ENCODE measurements around the gene MAGI1. TPM values are rescaled to one million over a fixed set of nuclear protein-coding genes. Genes with fewer than 3 reads are reported as not detected.

MAGI1 gene
- total RNA-seq, 1 experiment from 2014 or later = 58.2 TPM

- CTCF ChIA-PET = interaction anchor here (1.1 kb wide), 1 partner anchor 73 kb away, joined by 7 read pairs; no protein-coding TSS in a partner anchor
- TF ChIP-seq IRF2 (CRISPR knock-in tag; IDR thresholded peaks at IDR 0.05; ENCODE audit: borderline replicate concordance, low read depth) (no peak), AFF4 (CRISPR knock-in tag; IDR thresholded peaks at IDR 0.05; ENCODE audit: borderline replicate concordance) (no peak), ATF2 (CRISPR knock-in tag; IDR thresholded peaks at IDR 0.05; ENCODE audit: borderline replicate concordance, low read depth) (no peak)
- POLR2A ChIA-PET = no interaction called here
- ATAC-seq (no peak), DNase-seq (ENCODE audit: low spot score) (no peak)
- Mint-ChIP-seq H3K9me3 (peaks cover 3% of the 10 kb centered on the region; the same call in 1 of the 2 replicates), H3K27me3 (ENCODE audit: low read depth) (no peaks in the 10 kb centered on the region; the same call in 1 of the 2 replicates), H3K27ac (no peak overlapping the region), H3K4me1 (peaks cover 31% of the 10 kb centered on the region), H3K4me3 (no peak overlapping the region), H3K36me3 (no peaks in the 10 kb centered on the region)
Measured at GRCh38 chr3:65339192-65339740, 699.5 kb downstream of the MAGI1 start.

- Mint-ChIP-seq H3K4me3 (no peak overlapping the region), H3K27me3 (ENCODE audit: low read depth) (no peaks in the 10 kb centered on the region; the same call in 1 of the 2 replicates), H3K9me3 (peaks cover 3% of the 10 kb centered on the region; the same call in 1 of the 2 replicates), H3K36me3 (no peaks in the 10 kb centered on the region), H3K4me1 (peaks cover 30% of the 10 kb centered on the region), H3K27ac (no peak overlapping the region)
- DNase-seq (ENCODE audit: low spot score) (no peak), ATAC-seq (no peak)
- ChIA-PET POLR2A (no interaction called here), CTCF (interaction anchor here (1.5 kb wide), 1 partner anchor 74 kb away, joined by 5 read pairs; no protein-coding TSS in a partner anchor)
- no peak for TF ChIP-seq TP53 (CRISPR knock-in tag; IDR thresholded peaks at IDR 0.05)
- no peak for TF ChIP-seq GTF2I (CRISPR knock-in tag; conservative IDR thresholded peaks at IDR 0.05)
- no peak for TF ChIP-seq GRHL2 (CRISPR knock-in tag; IDR thresholded peaks at IDR 0.05; ENCODE audit: insufficient replicate concordance, severe bottlenecking)
- no peak for TF ChIP-seq NR2C2 (CRISPR knock-in tag; IDR thresholded peaks at IDR 0.05)
- TF ChIP-seq CREB1 (CRISPR knock-in tag; IDR thresholded peaks at IDR 0.05) = no peak
Measured at GRCh38 chr3:65338571-65338970, 700.1 kb downstream of the MAGI1 start.

GRCh38 chr3:65335587-65335986 is 703.1 kb downstream of the MAGI1 start:
- ChIA-PET CTCF (interaction anchor here (1.4 to 2.5 kb wide), 4 partner anchors 13 to 805 kb away, joined by 3 to 26 read pairs (median 4); no protein-coding TSS in a partner anchor), POLR2A (no interaction called here)
- DNase-seq (ENCODE audit: low spot score) (no peak), ATAC-seq (no peak)
- Mint-ChIP-seq H3K4me3 (no peak overlapping the region), H3K4me1 (peaks cover 13% of the 10 kb centered on the region), H3K27me3 (ENCODE audit: low read depth) (no peaks in the 10 kb centered on the region; the same call in 1 of the 2 replicates), H3K27ac (no peak overlapping the region), H3K9me3 (peaks cover 3% of the 10 kb centered on the region; the same call in 1 of the 2 replicates), H3K36me3 (no peaks in the 10 kb centered on the region)
- TF ChIP-seq FOXK1 (CRISPR knock-in tag; IDR thresholded peaks at IDR 0.05) (no peak), NR3C1 (CRISPR knock-in tag; conservative IDR thresholded peaks at IDR 0.05; ENCODE audit: low read depth) (no peak), TEAD4 (CRISPR knock-in tag; IDR thresholded peaks at IDR 0.05) (no peak), KAT7 (CRISPR knock-in tag; IDR thresholded peaks at IDR 0.05; ENCODE audit: borderline replicate concordance) (no peak), ZSCAN18 (CRISPR knock-in tag; IDR thresholded peaks at IDR 0.05) (no peak), CREM (CRISPR knock-in tag; IDR thresholded peaks at IDR 0.05) (no peak), JUN (CRISPR knock-in tag; IDR thresholded peaks at IDR 0.05) (no peak), NFATC4 (CRISPR knock-in tag; IDR thresholded peaks at IDR 0.05) (no peak), NFE2L1 (CRISPR knock-in tag; IDR thresholded peaks at IDR 0.05) (no peak), ZNF317 (CRISPR knock-in tag; IDR thresholded peaks at IDR 0.05; ENCODE audit: borderline replicate concordance, low read depth) (no peak), ESRRA (CRISPR knock-in tag; IDR thresholded peaks at IDR 0.05; ENCODE audit: borderline replicate concordance) (no peak)

All from WTC11 (cell line).